Measurements from ENCODE around the gene UBTD1. TPM values are rescaled to one million over a fixed set of nuclear protein-coding genes. Genes with fewer than 3 reads are reported as not detected.
"Not testable (repeated sequence)": the region's sequence is repeated elsewhere in the genome, so short reads cannot be mapped to it uniquely, and the experiment has no call there.

UBTD1 gene
- total RNA-seq, 1 donor: 30.2 TPM

- DNase-seq (ENCODE audit: low read depth): no peak
- H3K4me3 ChIP-seq (ENCODE audit: low read depth, low read length): no peak overlapping the region
- TF ChIP-seq CTCF (IDR thresholded peaks at IDR 0.05; ENCODE audit: insufficient read depth, low read depth, low read length): no peak
Observed at GRCh38 chr10:97571622-97572021, 72.9 kb downstream of the UBTD1 start.

GRCh38 chr10:97572214-97572989 lies 73.7 kb downstream of the UBTD1 start, which contains the start of gene ANKRD2:
TSS of gene ANKRD2 (plus strand) at chr10:97572779. CDS start at chr10:97572789, 10 bp downstream.
- no peak within 1 kb of the TSS for H3K4me3 ChIP-seq (ENCODE audit: low read depth, low read length)
- peak; percentile 89 for TF ChIP-seq CTCF (IDR thresholded peaks at IDR 0.05; ENCODE audit: insufficient read depth, low read depth, low read length)
- peak; percentile 78 for DNase-seq (ENCODE audit: low read depth)

- TF ChIP-seq CTCF (IDR thresholded peaks at IDR 0.05; ENCODE audit: insufficient read depth, low read depth, low read length): no peak
- no peak overlapping the region for H3K4me3 ChIP-seq (ENCODE audit: low read depth, low read length)
- DNase-seq (ENCODE audit: low read depth): no peak
Observed at GRCh38 chr10:97573021-97573420, 74.3 kb downstream of the UBTD1 start.

- TF ChIP-seq CTCF (IDR thresholded peaks at IDR 0.05; ENCODE audit: insufficient read depth, low read depth, low read length): no peak
- no peak for DNase-seq (ENCODE audit: low read depth)
- no peak overlapping the region for H3K4me3 ChIP-seq (ENCODE audit: low read depth, low read length)
Observed at GRCh38 chr10:97573672-97574071, 74.9 kb downstream of the UBTD1 start.

GRCh38 chr10:97574374-97575126 lies 75.8 kb downstream of the UBTD1 start:
- peak; percentile 54 for DNase-seq (ENCODE audit: low read depth)
- no peak for TF ChIP-seq CTCF (IDR thresholded peaks at IDR 0.05; ENCODE audit: insufficient read depth, low read depth, low read length)
- no peak overlapping the region for H3K4me3 ChIP-seq (ENCODE audit: low read depth, low read length)

GRCh38 chr10:97575127-97575668 lies 76.5 kb downstream of the UBTD1 start:
- TF ChIP-seq CTCF (IDR thresholded peaks at IDR 0.05; ENCODE audit: insufficient read depth, low read depth, low read length): no peak
- H3K4me3 ChIP-seq (ENCODE audit: low read depth, low read length): no peak overlapping the region
- DNase-seq (ENCODE audit: low read depth): peak; percentile 23

GRCh38 chr10:97576487-97576886 lies 77.8 kb downstream of the UBTD1 start:
- DNase-seq (ENCODE audit: low read depth); H3K4me3 ChIP-seq (ENCODE audit: low read depth, low read length): not testable (repeated sequence)

All from fibroblast of villous mesenchyme (primary cell).